SK-N-SH (cell line): ENCODE measurements around the gene USB1. TPM values are rescaled to one million over a fixed set of nuclear protein-coding genes. Genes with fewer than 3 reads are reported as not detected.

Experiments
- CTCF ChIA-PET: fragments of 300-600, 350-600 bp; formaldehyde crosslinking; extraction: SDS; loops from one replicate; lab custom pipeline; 2021; lab: Yijun Ruan, JAX
- POLR2A ChIA-PET: fragments of 350-600 bp; sonication (Branson Sonifier 250); formaldehyde crosslinking; extraction: SDS; loops from one replicate; lab custom pipeline; 2020; ENCODE audit warnings: antibody characterized with exemption, inconsistent platforms; lab: Yijun Ruan, JAX
- DNase-seq: peaks from one replicate; pipeline ENCODE4 v3.0.0; 2012
- H2AFZ ChIP-seq: fragments of 200-600 bp; sonication (generic); 2 replicates; pipeline ENCODE4 v1.8.1; 2016; ENCODE audit warnings: antibody characterized with exemption, mild to moderate bottlenecking, low read depth
- H3F3A ChIP-seq: fragments of 200-600 bp; sonication (generic); replicated peaks from 2 replicates; pipeline ENCODE3; 2016; ENCODE audit warnings: antibody characterized with exemption, mild to moderate bottlenecking; ENCODE audit not compliant: insufficient read depth
- H3K27ac ChIP-seq, 2 experiments: fragments of 200-500 bp in 1 of 2; fragments of 200-600 bp in 1 of 2; sonication (Bioruptor generic) in 1 of 2; sonication (generic), shearing (Covaris generic) in 1 of 2; 2 replicates each; pipeline versions ENCODE4 v1.5.1 to v1.6.1; 2014 to 2016; ENCODE audit warnings: low read depth in 2 of 2, inconsistent platforms in 1 of 2, low read length in 1 of 2, mild to moderate bottlenecking in 1 of 2, mixed read lengths in 1 of 2
- H3K27me3 ChIP-seq: fragments of 200-600 bp; sonication (generic), shearing (Covaris generic); 2 replicates; pipeline ENCODE4 v1.6.1; 2016; ENCODE audit warnings: mixed run types; ENCODE audit not compliant: insufficient read depth
- H3K36me3 ChIP-seq, 2 experiments: fragments of 200-500 bp in 1 of 2; fragments of 200-600 bp in 1 of 2; sonication (Bioruptor generic) in 1 of 2; sonication (generic) in 1 of 2; replicated peaks in 1 of 2; 2 replicates each; pipeline versions ENCODE3 to v1.5.1; 2014 to 2016; ENCODE audit warnings: low read length in 1 of 2, mild to moderate bottlenecking in 1 of 2; ENCODE audit not compliant: insufficient read depth in 2 of 2, control insufficient read depth in 1 of 2
- H3K4me1 ChIP-seq, 2 experiments: fragments of 200-500 bp in 1 of 2; fragments of 200-600 bp in 1 of 2; sonication (Bioruptor generic) in 1 of 2; sonication (generic), shearing (Covaris generic) in 1 of 2; 2 replicates each; pipeline versions ENCODE4 v1.5.1 to v1.6.1; 2014 to 2016; ENCODE audit warnings: low read depth in 1 of 2, low read length in 1 of 2, mixed run types in 1 of 2; ENCODE audit not compliant: insufficient read depth in 2 of 2, control insufficient read depth in 1 of 2
- H3K4me2 ChIP-seq: fragments of 200-600 bp; sonication (generic), shearing (Covaris generic); 2 replicates; pipeline ENCODE4 v1.6.1; 2017; ENCODE audit warnings: mixed run types
- H3K4me3 ChIP-seq, 2 experiments: fragments of 200-500 bp in 1 of 2; fragments of 200-600 bp in 1 of 2; sonication (Bioruptor generic) in 1 of 2; sonication (generic), shearing (Covaris generic) in 1 of 2; 2 replicates each; pipeline versions ENCODE4 v1.5.1 to v1.8.1; 2014 to 2016; ENCODE audit warnings: low read depth in 2 of 2, inconsistent platforms in 1 of 2, low read length in 1 of 2, mild to moderate bottlenecking in 1 of 2, mixed read lengths in 1 of 2, moderate library complexity in 1 of 2
- H3K79me2 ChIP-seq: fragments of 200-600 bp; sonication (generic); 2 replicates; pipeline ENCODE4 v1.8.1; 2017; ENCODE audit warnings: mild to moderate bottlenecking; ENCODE audit not compliant: insufficient read depth
- H3K9ac ChIP-seq: fragments of 200-600 bp; sonication (generic); 2 replicates; pipeline ENCODE4 v1.6.1; 2017; ENCODE audit warnings: mixed run types
- H3K9me2 ChIP-seq: fragments of 200-600 bp; sonication (generic); 2 replicates; pipeline ENCODE4 v1.6.1; 2017; ENCODE audit warnings: mixed run types
- H3K9me3 ChIP-seq: fragments of 200-600 bp; sonication (generic); 2 replicates; pipeline ENCODE4 v1.6.1; 2017; ENCODE audit warnings: mixed run types, mild to moderate bottlenecking, moderate library complexity
- H4K20me1 ChIP-seq: fragments of 200-600 bp; sonication (generic); 2 replicates; pipeline ENCODE4 v1.6.1; 2017; ENCODE audit warnings: mild to moderate bottlenecking, mixed run types; ENCODE audit not compliant: insufficient read depth
- CHD2 ChIP-seq: fragments of 150-350 bp; IDR thresholded peaks from 2 replicates; pipeline ENCODE4 v1.6.1; 2018; ENCODE audit warnings: low read length; ENCODE audit not compliant: partially characterized antibody
- ELF1 ChIP-seq: IDR thresholded peaks from 2 replicates; pipeline ENCODE4 v1.4.0; 2012
- IRF3 ChIP-seq: fragments of 150-350 bp; IDR thresholded peaks from 2 replicates; pipeline ENCODE4 v1.6.1; 2016; ENCODE audit warnings: mild to moderate bottlenecking, low read depth, low read length
- NRF1 ChIP-seq: IDR thresholded peaks from 2 replicates; pipeline ENCODE4 v1.6.1; 2012; ENCODE audit warnings: low read depth, mild to moderate bottlenecking, low read length
- PBX3 ChIP-seq: IDR thresholded peaks from 2 replicates; pipeline ENCODE4; 2012
- RAD21 ChIP-seq: IDR thresholded peaks from 2 replicates; pipeline ENCODE4 v1.6.1; 2012; ENCODE audit warnings: mild to moderate bottlenecking, low read length
- RCOR1 ChIP-seq: fragments of 150-350 bp; IDR thresholded peaks from 2 replicates; pipeline ENCODE4 v1.6.1; 2017; ENCODE audit warnings: antibody characterized with exemption, low read length
- RFX5 ChIP-seq: IDR thresholded peaks from 2 replicates; pipeline ENCODE4 v1.6.1; 2012; ENCODE audit warnings: mild to moderate bottlenecking, improper control_type of control experiment, low read length
- RXRA ChIP-seq: IDR thresholded peaks from 2 replicates; pipeline ENCODE4 v1.4.0; 2012; ENCODE audit warnings: low read depth, mild to moderate bottlenecking, borderline replicate concordance
- WGBS: methylation state at CpG from one replicate; pipeline ENCODE4 v1.1.6; 2017; ENCODE audit warnings: low lambda C conversion rate; 5-methylcytosine and 5-hydroxymethylcytosine counted together
- polyA plus RNA-seq, 3 experiments: library from polyadenylated mRNA; depleted of rRNA; stranded (reverse); fragments of >200 nt; gene quantifications; 2 replicates each; pipeline ENCODE4 v1.2.3, GENCODE V29; 2012
- TF ChIP-seq, protein P1 (sequence below): IDR thresholded peaks from 2 replicates; pipeline ENCODE4 v1.4.0; 2012; ENCODE audit warnings: low read depth, borderline replicate concordance

Gene USB1
- polyA plus RNA-seq, 1 of the 3 experiments (the other 2 are of a cell fraction), result 94.1 TPM

- Histone ChIP-seq H3F3A (no peaks in the 10 kb centered on the region), H3K4me1 (no peaks in the 10 kb centered on the region), H3K27me3 (no peaks in the 10 kb centered on the region), H3K27ac (no peak overlapping the region), H3K9me3 (no peaks in the 10 kb centered on the region), H3K36me3 (no peaks in the 10 kb centered on the region), H3K9me2 (no peaks in the 10 kb centered on the region), H3K79me2 (no peaks in the 10 kb centered on the region), H2AFZ (no peak overlapping the region), H3K4me3 (no peak overlapping the region), H3K4me2 (no peak overlapping the region), H4K20me1 (no peaks in the 10 kb centered on the region), H3K9ac (no peak overlapping the region)
- 88% methylated on average over 10 of the region's 10 CpGs for WGBS
- DNase-seq, result no peak
- TF ChIP-seq RXRA, result no peak
- no peak for TF ChIP-seq ELF1
- TF ChIP-seq RFX5, result no peak
- TF ChIP-seq IRF3, result no peak
- no peak for TF ChIP-seq PBX3
- POLR2A ChIA-PET, result no interaction called here
- CTCF ChIA-PET, result interaction anchor here (1.8 kb wide), 1 partner anchor 42 kb away, joined by 6 read pairs; no protein-coding TSS in a partner anchor
These were observed 53.1 kb downstream of the USB1 start for GRCh38 chr16:58054289-58054688.

GRCh38 chr16:58056580-58056979 lies 55.4 kb downstream of the USB1 start:
- DNase-seq, result no peak
- Histone ChIP-seq H3K9me2 (no peaks in the 10 kb centered on the region), H3K36me3 (no peaks in the 10 kb centered on the region), H3K79me2 (no peaks in the 10 kb centered on the region), H3K9me3 (no peaks in the 10 kb centered on the region), H3K4me1 (no peaks in the 10 kb centered on the region), H3K27ac (no peak overlapping the region), H3K4me3 (no peak overlapping the region), H3K9ac (no peak overlapping the region), H3K4me2 (no peak overlapping the region), H4K20me1 (no peaks in the 10 kb centered on the region), H3F3A (no peaks in the 10 kb centered on the region), H3K27me3 (no peaks in the 10 kb centered on the region), H2AFZ (no peak overlapping the region)
- ChIA-PET CTCF (interaction anchor here (0.7 kb wide), 1 partner anchor 46 kb away, joined by 4 read pairs; no protein-coding TSS in a partner anchor), POLR2A (no interaction called here)
- no peak for TF ChIP-seq PBX3
- TF ChIP-seq, protein P1, sequence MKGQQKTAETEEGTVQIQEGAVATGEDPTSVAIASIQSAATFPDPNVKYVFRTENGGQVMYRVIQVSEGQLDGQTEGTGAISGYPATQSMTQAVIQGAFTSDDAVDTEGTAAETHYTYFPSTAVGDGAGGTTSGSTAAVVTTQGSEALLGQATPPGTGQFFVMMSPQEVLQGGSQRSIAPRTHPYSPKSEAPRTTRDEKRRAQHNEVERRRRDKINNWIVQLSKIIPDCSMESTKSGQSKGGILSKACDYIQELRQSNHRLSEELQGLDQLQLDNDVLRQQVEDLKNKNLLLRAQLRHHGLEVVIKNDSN, result no peak
- TF ChIP-seq NRF1, result no peak
- TF ChIP-seq RCOR1, result no peak
- no peak for TF ChIP-seq RAD21
- no peak for TF ChIP-seq CHD2
- WGBS, result 58% methylated on average over 5 of the region's 5 CpGs
